ENCODE measurements around the gene AFTPH.
"Not testable (repeated sequence)": the region's sequence is repeated elsewhere in the genome, so short reads cannot be mapped to it uniquely, and the experiment has no call there.

AFTPH gene

GRCh38 chr2:64516651-64517510 lies 7.2 kb upstream of the AFTPH start:
- TF ChIP-seq TAF1 (IDR thresholded peaks at IDR 0.05; ENCODE audit: low read depth, low read length) (no peak), PAX5 (IDR thresholded peaks at IDR 0.05; ENCODE audit: insufficient read depth, low read length, severe bottlenecking) (no peak), POLR2A (IDR thresholded peaks at IDR 0.05; ENCODE audit: low read depth, low read length) (no peak), POU2F2 (IDR thresholded peaks at IDR 0.05; ENCODE audit: low read depth, low read length) (no peak), SPI1 (IDR thresholded peaks at IDR 0.05; ENCODE audit: low read depth, low read length) (no peak)
- FAIRE-seq = no peak
- no peak for DNase-seq (ENCODE audit: insufficient read length, low spot score)

- DNase-seq (ENCODE audit: insufficient read length, low spot score) = no peak
- TF ChIP-seq POU2F2 (IDR thresholded peaks at IDR 0.05; ENCODE audit: low read depth, low read length) (no peak), SPI1 (IDR thresholded peaks at IDR 0.05; ENCODE audit: low read depth, low read length) (no peak), POLR2A (IDR thresholded peaks at IDR 0.05; ENCODE audit: low read depth, low read length) (no peak), POLR2AphosphoS5 (IDR thresholded peaks at IDR 0.05; ENCODE audit: low read depth, low read length) (no peak), PAX5 (IDR thresholded peaks at IDR 0.05; ENCODE audit: insufficient read depth, low read length, severe bottlenecking) (no peak), TAF1 (IDR thresholded peaks at IDR 0.05; ENCODE audit: low read depth, low read length) (no peak)
- no peak for FAIRE-seq
Measured at GRCh38 chr2:64517511-64517884, 6.6 kb upstream of the AFTPH start.

- TF ChIP-seq PAX5 (IDR thresholded peaks at IDR 0.05; ENCODE audit: insufficient read depth, low read length, severe bottlenecking) = no peak
- TF ChIP-seq SPI1 (IDR thresholded peaks at IDR 0.05; ENCODE audit: low read depth, low read length) = no peak
- no peak for TF ChIP-seq TAF1 (IDR thresholded peaks at IDR 0.05; ENCODE audit: low read depth, low read length)
- TF ChIP-seq POLR2A (IDR thresholded peaks at IDR 0.05; ENCODE audit: low read depth, low read length) = no peak
- FAIRE-seq = peak; percentile 91
Measured at GRCh38 chr2:64522843-64523428, 1.2 kb upstream of the AFTPH start.

GRCh38 chr2:64524604-64525316 lies 632 bp downstream of the AFTPH start:
- peak; percentile 12 for DNase-seq (ENCODE audit: insufficient read length, low spot score)
- TF ChIP-seq PAX5 (IDR thresholded peaks at IDR 0.05; ENCODE audit: insufficient read depth, low read length, severe bottlenecking) = no peak
- TF ChIP-seq TAF1 (IDR thresholded peaks at IDR 0.05; ENCODE audit: low read depth, low read length) = no peak
- TF ChIP-seq POLR2A (IDR thresholded peaks at IDR 0.05; ENCODE audit: low read depth, low read length) = no peak
- peak; percentile 13 for FAIRE-seq

More at GRCh38 chr2:64522843-64523428, 1.2 kb upstream of the AFTPH start:
- DNase-seq (ENCODE audit: insufficient read length, low spot score) = no peak

- FAIRE-seq (peak; percentile 82), DNase-seq (ENCODE audit: insufficient read length, low spot score) (no peak)
- no peak for TF ChIP-seq PAX5 (IDR thresholded peaks at IDR 0.05; ENCODE audit: insufficient read depth, low read length, severe bottlenecking)
- TF ChIP-seq POLR2A (IDR thresholded peaks at IDR 0.05; ENCODE audit: low read depth, low read length) = peak; percentile 69
- peak; percentile 32; the same call in 1 of the 2 replicates for TF ChIP-seq POLR2AphosphoS5 (IDR thresholded peaks at IDR 0.05; ENCODE audit: low read depth, low read length)
- TF ChIP-seq SPI1 (IDR thresholded peaks at IDR 0.05; ENCODE audit: low read depth, low read length) = no peak
- TF ChIP-seq TAF1 (IDR thresholded peaks at IDR 0.05; ENCODE audit: low read depth, low read length) = peak; percentile 47; the same call in 1 of the 2 replicates
- peak; percentile 71 for TF ChIP-seq POU2F2 (IDR thresholded peaks at IDR 0.05; ENCODE audit: low read depth, low read length)
Measured at GRCh38 chr2:64525317-64525613, 1.1 kb downstream of the AFTPH start.

GRCh38 chr2:64526034-64526433 lies 1.9 kb downstream of the AFTPH start:
- no peak for DNase-seq (ENCODE audit: insufficient read length, low spot score)
- no peak for FAIRE-seq
- no peak for TF ChIP-seq POLR2AphosphoS5 (IDR thresholded peaks at IDR 0.05; ENCODE audit: low read depth, low read length)
- TF ChIP-seq TAF1 (IDR thresholded peaks at IDR 0.05; ENCODE audit: low read depth, low read length) = no peak
- TF ChIP-seq POLR2A (IDR thresholded peaks at IDR 0.05; ENCODE audit: low read depth, low read length) = no peak
- TF ChIP-seq SPI1 (IDR thresholded peaks at IDR 0.05; ENCODE audit: low read depth, low read length) = no peak
- no peak for TF ChIP-seq POU2F2 (IDR thresholded peaks at IDR 0.05; ENCODE audit: low read depth, low read length)
- no peak for TF ChIP-seq PAX5 (IDR thresholded peaks at IDR 0.05; ENCODE audit: insufficient read depth, low read length, severe bottlenecking)

GRCh38 chr2:64530946-64531345 lies 6.8 kb downstream of the AFTPH start:
- not testable (repeated sequence) for DNase-seq (ENCODE audit: insufficient read length, low spot score); FAIRE-seq

GRCh38 chr2:64532030-64532429 lies 7.9 kb downstream of the AFTPH start:
- TF ChIP-seq POLR2AphosphoS5 (IDR thresholded peaks at IDR 0.05; ENCODE audit: low read depth, low read length) (no peak), POU2F2 (IDR thresholded peaks at IDR 0.05; ENCODE audit: low read depth, low read length) (no peak), POLR2A (IDR thresholded peaks at IDR 0.05; ENCODE audit: low read depth, low read length) (no peak), PAX5 (IDR thresholded peaks at IDR 0.05; ENCODE audit: insufficient read depth, low read length, severe bottlenecking) (no peak), SPI1 (IDR thresholded peaks at IDR 0.05; ENCODE audit: low read depth, low read length) (no peak)
- FAIRE-seq = no peak

GRCh38 chr2:64533882-64534281 lies 9.8 kb downstream of the AFTPH start:
- TF ChIP-seq POLR2AphosphoS5 (IDR thresholded peaks at IDR 0.05; ENCODE audit: low read depth, low read length) = no peak
- no peak for TF ChIP-seq TAF1 (IDR thresholded peaks at IDR 0.05; ENCODE audit: low read depth, low read length)
- TF ChIP-seq PAX5 (IDR thresholded peaks at IDR 0.05; ENCODE audit: insufficient read depth, low read length, severe bottlenecking) = no peak
- DNase-seq (ENCODE audit: insufficient read length, low spot score) (no peak), FAIRE-seq (no peak)

More at GRCh38 chr2:64532030-64532429, 7.9 kb downstream of the AFTPH start:
- no peak for DNase-seq (ENCODE audit: insufficient read length, low spot score)

- DNase-seq (ENCODE audit: insufficient read length, low spot score) (no peak), FAIRE-seq (peak; percentile 55)
- TF ChIP-seq SPI1 (IDR thresholded peaks at IDR 0.05; ENCODE audit: low read depth, low read length) = peak; percentile 89
- TF ChIP-seq TAF1 (IDR thresholded peaks at IDR 0.05; ENCODE audit: low read depth, low read length) = no peak
Measured at GRCh38 chr2:64534363-64534762, 10.2 kb downstream of the AFTPH start.

Data from GM12891 (cell line).